ENCODE measurements around the gene LIX1.
"Not testable (repeated sequence)": the region's sequence is repeated elsewhere in the genome, so short reads cannot be mapped to it uniquely, and the experiment has no call there.

Gene LIX1

GRCh38 chr5:97141539-97141938 lies 872 bp downstream of the LIX1 start:
- DNase-seq (ENCODE audit: low read depth in 2 of 2), result no peak

- DNase-seq (ENCODE audit: low read depth in 2 of 2), result no peak
These were observed 1.4 kb downstream of the LIX1 start for GRCh38 chr5:97141031-97141430.

- not testable (repeated sequence) for DNase-seq (ENCODE audit: low read depth in 2 of 2)
These were observed 2.2 kb downstream of the LIX1 start for GRCh38 chr5:97140250-97140649.

- no peak for DNase-seq (ENCODE audit: low read depth in 2 of 2)
These were observed 5.9 kb downstream of the LIX1 start for GRCh38 chr5:97136475-97136874.

GRCh38 chr5:97135868-97136267 lies 6.5 kb downstream of the LIX1 start:
- no peak for DNase-seq (ENCODE audit: low read depth in 2 of 2)

GRCh38 chr5:97134634-97135033 lies 7.8 kb downstream of the LIX1 start:
- no peak for DNase-seq (ENCODE audit: low read depth in 2 of 2)

- no peak for DNase-seq (ENCODE audit: low read depth in 2 of 2)
These were observed 9.3 kb downstream of the LIX1 start for GRCh38 chr5:97133101-97133500.

GRCh38 chr5:97131921-97132320 lies 10.5 kb downstream of the LIX1 start:
- DNase-seq (ENCODE audit: low read depth in 2 of 2), result no peak

- no peak for DNase-seq (ENCODE audit: low read depth in 2 of 2)
These were observed 11.2 kb downstream of the LIX1 start for GRCh38 chr5:97131139-97131710.

- no peak for DNase-seq (ENCODE audit: low read depth in 2 of 2)
These were observed 14.7 kb downstream of the LIX1 start for GRCh38 chr5:97127727-97128126.

- DNase-seq (ENCODE audit: low read depth in 2 of 2), result no peak
These were observed 17.2 kb downstream of the LIX1 start for GRCh38 chr5:97125125-97125683.

GRCh38 chr5:97124335-97124734 lies 18.1 kb downstream of the LIX1 start:
- DNase-seq (ENCODE audit: low read depth in 2 of 2), result no peak

GRCh38 chr5:97121848-97122247 lies 20.6 kb downstream of the LIX1 start:
- no peak for DNase-seq (ENCODE audit: low read depth in 2 of 2)

GRCh38 chr5:97120195-97120594 lies 22.2 kb downstream of the LIX1 start:
- DNase-seq (ENCODE audit: low read depth in 2 of 2), result no peak

- no peak for DNase-seq (ENCODE audit: low read depth in 2 of 2)
These were observed 23.4 kb downstream of the LIX1 start for GRCh38 chr5:97119007-97119390.

- DNase-seq (ENCODE audit: low read depth in 2 of 2), result no peak
These were observed 24.0 kb downstream of the LIX1 start for GRCh38 chr5:97118261-97119006.

GRCh38 chr5:97115932-97116331 lies 26.5 kb downstream of the LIX1 start:
- DNase-seq (ENCODE audit: low read depth in 2 of 2), result no peak

- no peak for DNase-seq (ENCODE audit: low read depth in 2 of 2)
These were observed 30.2 kb downstream of the LIX1 start for GRCh38 chr5:97112230-97112629.

- no peak for DNase-seq (ENCODE audit: low read depth in 2 of 2)
These were observed 30.8 kb downstream of the LIX1 start for GRCh38 chr5:97111616-97112015.

- DNase-seq (ENCODE audit: low read depth in 2 of 2), result no peak
These were observed 31.4 kb downstream of the LIX1 start for GRCh38 chr5:97111004-97111403.

GRCh38 chr5:97107318-97107717 lies 35.1 kb downstream of the LIX1 start:
- DNase-seq (ENCODE audit: low read depth in 2 of 2), result no peak

- no peak for DNase-seq (ENCODE audit: low read depth in 2 of 2)
These were observed 36.2 kb downstream of the LIX1 start for GRCh38 chr5:97106216-97106581.

GRCh38 chr5:97105501-97106215 lies 36.8 kb downstream of the LIX1 start:
- no peak for DNase-seq (ENCODE audit: low read depth in 2 of 2)

All from activated CD4-positive, alpha-beta T cell treated with anti-CD3 and anti-CD28 coated beads for 24 hours (primary cell).